Measurements from ENCODE around the gene LCE2D. TPM values are rescaled to one million over a fixed set of nuclear protein-coding genes. Genes with fewer than 3 reads are reported as not detected.

LCE2D gene
- total and polyA plus RNA-seq, 2 experiments from 2014 or later, result not detected

- H3K4me3 Mint-ChIP-seq, result no peak overlapping the region
- no peak overlapping the region for H3K4me3 ChIP-seq
- DNase-seq (ENCODE audit: low spot score) (no peak), ATAC-seq (no peak)
- H3K27me3 ChIP-seq (ENCODE audit: insufficient read depth), result no peaks in the 10 kb centered on the region
- no peak overlapping the region for H3K27ac Mint-ChIP-seq
- no peaks in the 10 kb centered on the region for H3K36me3 Mint-ChIP-seq (ENCODE audit: low read depth)
- peaks cover 3% of the 10 kb centered on the region; the same call in 2 of the 3 replicates for H3K9me3 Mint-ChIP-seq
- no peaks in the 10 kb centered on the region for H3F3A ChIP-seq (replicated peaks; ENCODE audit: low read depth)
- TF ChIP-seq ZNF114 (CRISPR knock-in tag; IDR thresholded peaks at IDR 0.05), result no peak
- no peak for TF ChIP-seq JUNB (IDR thresholded peaks at IDR 0.05; ENCODE audit: unreplicated experiment)
- no peak for TF ChIP-seq EZH2 (IDR thresholded peaks at IDR 0.05; ENCODE audit: low read depth, unreplicated experiment)
- TF ChIP-seq, protein P1, sequence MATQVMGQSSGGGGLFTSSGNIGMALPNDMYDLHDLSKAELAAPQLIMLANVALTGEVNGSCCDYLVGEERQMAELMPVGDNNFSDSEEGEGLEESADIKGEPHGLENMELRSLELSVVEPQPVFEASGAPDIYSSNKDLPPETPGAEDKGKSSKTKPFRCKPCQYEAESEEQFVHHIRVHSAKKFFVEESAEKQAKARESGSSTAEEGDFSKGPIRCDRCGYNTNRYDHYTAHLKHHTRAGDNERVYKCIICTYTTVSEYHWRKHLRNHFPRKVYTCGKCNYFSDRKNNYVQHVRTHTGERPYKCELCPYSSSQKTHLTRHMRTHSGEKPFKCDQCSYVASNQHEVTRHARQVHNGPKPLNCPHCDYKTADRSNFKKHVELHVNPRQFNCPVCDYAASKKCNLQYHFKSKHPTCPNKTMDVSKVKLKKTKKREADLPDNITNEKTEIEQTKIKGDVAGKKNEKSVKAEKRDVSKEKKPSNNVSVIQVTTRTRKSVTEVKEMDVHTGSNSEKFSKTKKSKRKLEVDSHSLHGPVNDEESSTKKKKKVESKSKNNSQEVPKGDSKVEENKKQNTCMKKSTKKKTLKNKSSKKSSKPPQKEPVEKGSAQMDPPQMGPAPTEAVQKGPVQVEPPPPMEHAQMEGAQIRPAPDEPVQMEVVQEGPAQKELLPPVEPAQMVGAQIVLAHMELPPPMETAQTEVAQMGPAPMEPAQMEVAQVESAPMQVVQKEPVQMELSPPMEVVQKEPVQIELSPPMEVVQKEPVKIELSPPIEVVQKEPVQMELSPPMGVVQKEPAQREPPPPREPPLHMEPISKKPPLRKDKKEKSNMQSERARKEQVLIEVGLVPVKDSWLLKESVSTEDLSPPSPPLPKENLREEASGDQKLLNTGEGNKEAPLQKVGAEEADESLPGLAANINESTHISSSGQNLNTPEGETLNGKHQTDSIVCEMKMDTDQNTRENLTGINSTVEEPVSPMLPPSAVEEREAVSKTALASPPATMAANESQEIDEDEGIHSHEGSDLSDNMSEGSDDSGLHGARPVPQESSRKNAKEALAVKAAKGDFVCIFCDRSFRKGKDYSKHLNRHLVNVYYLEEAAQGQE (IDR thresholded peaks at IDR 0.05; ENCODE audit: unreplicated experiment), result no peak
- TF ChIP-seq, protein P2, sequence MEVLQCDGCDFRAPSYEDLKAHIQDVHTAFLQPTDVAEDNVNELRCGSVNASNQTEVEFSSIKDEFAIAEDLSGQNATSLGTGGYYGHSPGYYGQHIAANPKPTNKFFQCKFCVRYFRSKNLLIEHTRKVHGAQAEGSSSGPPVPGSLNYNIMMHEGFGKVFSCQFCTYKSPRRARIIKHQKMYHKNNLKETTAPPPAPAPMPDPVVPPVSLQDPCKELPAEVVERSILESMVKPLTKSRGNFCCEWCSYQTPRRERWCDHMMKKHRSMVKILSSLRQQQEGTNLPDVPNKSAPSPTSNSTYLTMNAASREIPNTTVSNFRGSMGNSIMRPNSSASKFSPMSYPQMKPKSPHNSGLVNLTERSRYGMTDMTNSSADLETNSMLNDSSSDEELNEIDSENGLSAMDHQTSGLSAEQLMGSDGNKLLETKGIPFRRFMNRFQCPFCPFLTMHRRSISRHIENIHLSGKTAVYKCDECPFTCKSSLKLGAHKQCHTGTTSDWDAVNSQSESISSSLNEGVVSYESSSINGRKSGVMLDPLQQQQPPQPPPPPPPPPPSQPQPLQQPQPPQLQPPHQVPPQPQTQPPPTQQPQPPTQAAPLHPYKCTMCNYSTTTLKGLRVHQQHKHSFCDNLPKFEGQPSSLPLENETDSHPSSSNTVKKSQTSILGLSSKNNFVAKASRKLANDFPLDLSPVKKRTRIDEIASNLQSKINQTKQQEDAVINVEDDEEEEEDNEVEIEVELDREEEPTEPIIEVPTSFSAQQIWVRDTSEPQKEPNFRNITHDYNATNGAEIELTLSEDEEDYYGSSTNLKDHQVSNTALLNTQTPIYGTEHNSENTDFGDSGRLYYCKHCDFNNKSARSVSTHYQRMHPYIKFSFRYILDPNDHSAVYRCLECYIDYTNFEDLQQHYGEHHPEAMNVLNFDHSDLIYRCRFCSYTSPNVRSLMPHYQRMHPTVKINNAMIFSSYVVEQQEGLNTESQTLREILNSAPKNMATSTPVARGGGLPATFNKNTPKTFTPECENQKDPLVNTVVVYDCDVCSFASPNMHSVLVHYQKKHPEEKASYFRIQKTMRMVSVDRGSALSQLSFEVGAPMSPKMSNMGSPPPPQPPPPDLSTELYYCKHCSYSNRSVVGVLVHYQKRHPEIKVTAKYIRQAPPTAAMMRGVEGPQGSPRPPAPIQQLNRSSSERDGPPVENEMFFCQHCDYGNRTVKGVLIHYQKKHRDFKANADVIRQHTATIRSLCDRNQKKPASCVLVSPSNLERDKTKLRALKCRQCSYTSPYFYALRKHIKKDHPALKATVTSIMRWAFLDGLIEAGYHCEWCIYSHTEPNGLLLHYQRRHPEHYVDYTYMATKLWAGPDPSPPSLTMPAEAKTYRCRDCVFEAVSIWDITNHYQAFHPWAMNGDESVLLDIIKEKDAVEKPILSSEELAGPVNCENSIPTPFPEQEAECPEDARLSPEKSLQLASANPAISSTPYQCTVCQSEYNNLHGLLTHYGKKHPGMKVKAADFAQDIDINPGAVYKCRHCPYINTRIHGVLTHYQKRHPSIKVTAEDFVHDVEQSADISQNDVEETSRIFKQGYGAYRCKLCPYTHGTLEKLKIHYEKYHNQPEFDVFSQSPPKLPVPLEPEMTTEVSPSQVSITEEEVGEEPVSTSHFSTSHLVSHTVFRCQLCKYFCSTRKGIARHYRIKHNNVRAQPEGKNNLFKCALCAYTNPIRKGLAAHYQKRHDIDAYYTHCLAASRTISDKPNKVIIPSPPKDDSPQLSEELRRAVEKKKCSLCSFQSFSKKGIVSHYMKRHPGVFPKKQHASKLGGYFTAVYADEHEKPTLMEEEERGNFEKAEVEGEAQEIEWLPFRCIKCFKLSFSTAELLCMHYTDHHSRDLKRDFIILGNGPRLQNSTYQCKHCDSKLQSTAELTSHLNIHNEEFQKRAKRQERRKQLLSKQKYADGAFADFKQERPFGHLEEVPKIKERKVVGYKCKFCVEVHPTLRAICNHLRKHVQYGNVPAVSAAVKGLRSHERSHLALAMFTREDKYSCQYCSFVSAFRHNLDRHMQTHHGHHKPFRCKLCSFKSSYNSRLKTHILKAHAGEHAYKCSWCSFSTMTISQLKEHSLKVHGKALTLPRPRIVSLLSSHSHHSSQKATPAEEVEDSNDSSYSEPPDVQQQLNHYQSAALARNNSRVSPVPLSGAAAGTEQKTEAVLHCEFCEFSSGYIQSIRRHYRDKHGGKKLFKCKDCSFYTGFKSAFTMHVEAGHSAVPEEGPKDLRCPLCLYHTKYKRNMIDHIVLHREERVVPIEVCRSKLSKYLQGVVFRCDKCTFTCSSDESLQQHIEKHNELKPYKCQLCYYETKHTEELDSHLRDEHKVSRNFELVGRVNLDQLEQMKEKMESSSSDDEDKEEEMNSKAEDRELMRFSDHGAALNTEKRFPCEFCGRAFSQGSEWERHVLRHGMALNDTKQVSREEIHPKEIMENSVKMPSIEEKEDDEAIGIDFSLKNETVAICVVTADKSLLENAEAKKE (CRISPR knock-in tag; IDR thresholded peaks at IDR 0.05), result no peak
- TF ChIP-seq, protein P3, sequence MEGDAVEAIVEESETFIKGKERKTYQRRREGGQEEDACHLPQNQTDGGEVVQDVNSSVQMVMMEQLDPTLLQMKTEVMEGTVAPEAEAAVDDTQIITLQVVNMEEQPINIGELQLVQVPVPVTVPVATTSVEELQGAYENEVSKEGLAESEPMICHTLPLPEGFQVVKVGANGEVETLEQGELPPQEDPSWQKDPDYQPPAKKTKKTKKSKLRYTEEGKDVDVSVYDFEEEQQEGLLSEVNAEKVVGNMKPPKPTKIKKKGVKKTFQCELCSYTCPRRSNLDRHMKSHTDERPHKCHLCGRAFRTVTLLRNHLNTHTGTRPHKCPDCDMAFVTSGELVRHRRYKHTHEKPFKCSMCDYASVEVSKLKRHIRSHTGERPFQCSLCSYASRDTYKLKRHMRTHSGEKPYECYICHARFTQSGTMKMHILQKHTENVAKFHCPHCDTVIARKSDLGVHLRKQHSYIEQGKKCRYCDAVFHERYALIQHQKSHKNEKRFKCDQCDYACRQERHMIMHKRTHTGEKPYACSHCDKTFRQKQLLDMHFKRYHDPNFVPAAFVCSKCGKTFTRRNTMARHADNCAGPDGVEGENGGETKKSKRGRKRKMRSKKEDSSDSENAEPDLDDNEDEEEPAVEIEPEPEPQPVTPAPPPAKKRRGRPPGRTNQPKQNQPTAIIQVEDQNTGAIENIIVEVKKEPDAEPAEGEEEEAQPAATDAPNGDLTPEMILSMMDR (conservative IDR thresholded peaks at IDR 0.05; ENCODE audit: low read depth in 2 of 2), result no peak
- TF ChIP-seq EZH2phosphoT487 (IDR thresholded peaks at IDR 0.05; ENCODE audit: unreplicated experiment), result no peak
- no peak for TF ChIP-seq ZNF331 (CRISPR knock-in tag; IDR thresholded peaks at IDR 0.05; ENCODE audit: low read depth)
- no peak for TF ChIP-seq NANOG (IDR thresholded peaks at IDR 0.05; ENCODE audit: borderline replicate concordance)
- no peak for TF ChIP-seq CREB1 (CRISPR knock-in tag; IDR thresholded peaks at IDR 0.05; ENCODE audit: low read depth)
- no peak for TF ChIP-seq ETS1 (IDR thresholded peaks at IDR 0.05)
- no peak for TF ChIP-seq STAT1 (IDR thresholded peaks at IDR 0.05; ENCODE audit: unreplicated experiment)
- no peak for TF ChIP-seq POLR2AphosphoS5 (IDR thresholded peaks at IDR 0.05; ENCODE audit: low read depth)
- no peaks in the 10 kb centered on the region for H3K36me3 ChIP-seq (ENCODE audit: insufficient read depth)
- no peaks in the 10 kb centered on the region for H3K4me1 ChIP-seq (ENCODE audit: insufficient read depth)
- H2AFZ ChIP-seq, result no peak overlapping the region
- H3K27me3 Mint-ChIP-seq (ENCODE audit: insufficient read depth, low read depth, poor library complexity), result peaks cover 2% of the 10 kb centered on the region
- no peak overlapping the region for H3K4me2 ChIP-seq
- H3K79me2 ChIP-seq (replicated peaks; ENCODE audit: insufficient read depth), result no peaks in the 10 kb centered on the region
- H3K4me1 Mint-ChIP-seq, result no peaks in the 10 kb centered on the region
- 0 out of 2 replicates have a peak, but pooled peaks cover 6% of the 10 kb centered on the region for H3K9me2 ChIP-seq (ENCODE audit: insufficient read depth)
- H3K27ac ChIP-seq (ENCODE audit: low read depth), result no peak overlapping the region
- no peaks in the 10 kb centered on the region for H4K20me1 ChIP-seq (replicated peaks; ENCODE audit: insufficient read depth)
These were observed 36.6 kb downstream of the LCE2D start for GRCh38 chr1:152699746-152700145.

All from GM23338 (cell line).